Measurements from ENCODE around the gene ZSCAN5A.
A peak's percentile ranks its signal among the peaks of the same experiment; 100 is the strongest.
"Not testable (repeated sequence)": the region's sequence is repeated elsewhere in the genome, so short reads cannot be mapped to it uniquely, and the experiment has no call there.

ZSCAN5A gene

GRCh38 chr19:56314381-56315076 lies at the start of gene ZSCAN5A:
Gene ZSCAN5A, minus strand, starts transcription at chr19:56314839. Its CDS starts 89,793 bp downstream, at chr19:56225046.
- peak; percentile 89 for DNase-seq

GRCh38 chr19:56360841-56361240 lies 46.2 kb upstream of the ZSCAN5A start:
- no peak for DNase-seq

GRCh38 chr19:56356944-56357343 lies 42.3 kb upstream of the ZSCAN5A start:
- DNase-seq = no peak

GRCh38 chr19:56355517-56355916 lies 40.9 kb upstream of the ZSCAN5A start:
- DNase-seq = no peak

- no peak for DNase-seq
These were observed 36.6 kb upstream of the ZSCAN5A start for GRCh38 chr19:56351208-56351607.

- DNase-seq = no peak
These were observed 35.9 kb upstream of the ZSCAN5A start for GRCh38 chr19:56350416-56351045.

- DNase-seq = no peak
These were observed 33.7 kb upstream of the ZSCAN5A start for GRCh38 chr19:56348289-56348877.

GRCh38 chr19:56347163-56347778 lies 32.6 kb upstream of the ZSCAN5A start:
- no peak for DNase-seq

- no peak for DNase-seq
These were observed 27.3 kb upstream of the ZSCAN5A start for GRCh38 chr19:56341948-56342347.

- DNase-seq = not testable (repeated sequence)
These were observed 24.4 kb upstream of the ZSCAN5A start for GRCh38 chr19:56339031-56339430.

GRCh38 chr19:56337077-56337476 lies 22.4 kb upstream of the ZSCAN5A start:
- DNase-seq = not testable (repeated sequence)

GRCh38 chr19:56335371-56335770 lies 20.7 kb upstream of the ZSCAN5A start:
- DNase-seq = not testable (repeated sequence)

- DNase-seq = peak; percentile 42
These were observed 18.9 kb upstream of the ZSCAN5A start for GRCh38 chr19:56333506-56333905.

GRCh38 chr19:56332695-56333094 lies 18.1 kb upstream of the ZSCAN5A start:
- DNase-seq = no peak

GRCh38 chr19:56324436-56324835 lies 9.8 kb upstream of the ZSCAN5A start:
- no peak for DNase-seq

- no peak for DNase-seq
These were observed 7.4 kb upstream of the ZSCAN5A start for GRCh38 chr19:56321989-56322440.

- DNase-seq = no peak
These were observed 6.8 kb upstream of the ZSCAN5A start for GRCh38 chr19:56321254-56321988.

GRCh38 chr19:56319991-56320390 lies 5.4 kb upstream of the ZSCAN5A start:
- DNase-seq = no peak

- no peak for DNase-seq
These were observed 3.1 kb upstream of the ZSCAN5A start for GRCh38 chr19:56317749-56318148.

- DNase-seq = no peak
These were observed 2.1 kb upstream of the ZSCAN5A start for GRCh38 chr19:56316728-56317127.

- DNase-seq = peak; percentile 96
These were observed 614 bp upstream of the ZSCAN5A start for GRCh38 chr19:56315077-56315828.

GRCh38 chr19:56314018-56314380 lies 640 bp downstream of the ZSCAN5A start:
- peak; percentile 3 for DNase-seq
